Activated CD4-positive, CD25-positive, alpha-beta regulatory T cell treated with anti-CD3 and anti-CD28 coated beads, Interleukin-2, amount 50 U/mL, for 24 hours (primary cell): ENCODE results near the gene ACCSL.
A peak's percentile ranks its signal among the peaks of the same experiment; 100 is the strongest.

ENCODE experiments used
- ATAC-seq, 2 donors: fragments of 150-1000 bp; cut with Tn5 transposase; one replicate each; pipeline ENCODE4 v1.10.0; 2021; ENCODE audit warnings: mild to moderate bottlenecking in 1 of 2, moderate library complexity in 1 of 2

The ACCSL gene

GRCh38 chr11:44065161-44065661 lies 17.4 kb downstream of the ACCSL start:
- ATAC-seq, result no peak

DNA sequence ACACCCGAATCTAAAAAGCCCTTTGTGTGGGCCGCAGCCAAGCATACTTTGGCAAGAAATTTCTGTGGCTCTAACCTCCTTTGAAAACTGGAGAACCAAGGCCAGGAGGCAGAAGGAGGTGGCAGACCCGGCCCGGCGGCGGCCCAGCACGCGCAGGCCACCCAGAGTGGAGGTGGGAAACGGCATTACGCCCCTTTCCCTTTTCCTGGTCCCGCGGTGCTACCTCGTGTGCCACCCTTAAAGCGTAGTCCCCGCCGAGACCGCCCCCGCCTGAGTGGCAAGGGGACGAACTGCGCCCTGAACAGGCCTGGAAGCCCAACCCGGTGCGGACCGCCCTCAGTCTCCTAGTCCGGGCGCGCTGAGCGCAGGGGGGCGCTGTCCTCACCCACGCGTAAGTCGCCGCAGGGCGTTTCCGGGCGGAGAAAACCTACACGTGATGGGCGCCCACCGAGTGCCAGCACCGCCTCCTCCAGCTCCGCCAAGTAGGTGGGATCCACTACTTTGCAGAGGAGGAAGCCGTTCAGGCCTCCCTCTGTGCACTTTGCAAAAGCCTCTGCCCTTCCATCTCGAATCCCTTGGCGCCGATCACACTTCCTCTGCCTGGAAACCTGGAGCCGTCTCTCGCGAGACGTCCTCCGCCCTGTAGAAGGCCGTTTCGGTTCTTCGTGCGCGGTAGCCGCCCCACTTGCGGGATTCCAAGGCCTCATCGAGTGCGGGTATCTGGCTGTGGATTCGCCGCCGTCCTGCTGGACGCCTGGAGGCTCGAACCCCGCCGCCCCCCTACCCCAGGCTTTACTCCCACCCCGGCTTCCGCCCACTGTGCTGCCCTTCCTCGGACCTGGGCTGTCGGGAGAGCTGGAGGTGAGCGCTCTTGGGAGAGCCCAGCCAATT lies 18.3 kb downstream of the ACCSL start, which contains the start of gene ACCS:
TSS of gene ACCS (plus strand) at position 430 of the 891 bp plus-strand sequence. CDS start 1,358 bp downstream, outside the sequence.
- ATAC-seq, result peak; percentile 97

GRCh38 chr11:44066732-44067141 lies 19.0 kb downstream of the ACCSL start:
- no peak for ATAC-seq

GRCh38 chr11:44067266-44067665 lies 19.5 kb downstream of the ACCSL start:
- ATAC-seq, result no peak

GRCh38 chr11:44068180-44068579 lies 20.4 kb downstream of the ACCSL start:
- no peak for ATAC-seq

GRCh38 chr11:44071157-44071556 lies 23.4 kb downstream of the ACCSL start:
- ATAC-seq, result no peak

- no peak for ATAC-seq
These were observed 25.2 kb downstream of the ACCSL start for GRCh38 chr11:44072757-44073658.

GRCh38 chr11:44078794-44079193 lies 31.0 kb downstream of the ACCSL start:
- no peak for ATAC-seq

DNA sequence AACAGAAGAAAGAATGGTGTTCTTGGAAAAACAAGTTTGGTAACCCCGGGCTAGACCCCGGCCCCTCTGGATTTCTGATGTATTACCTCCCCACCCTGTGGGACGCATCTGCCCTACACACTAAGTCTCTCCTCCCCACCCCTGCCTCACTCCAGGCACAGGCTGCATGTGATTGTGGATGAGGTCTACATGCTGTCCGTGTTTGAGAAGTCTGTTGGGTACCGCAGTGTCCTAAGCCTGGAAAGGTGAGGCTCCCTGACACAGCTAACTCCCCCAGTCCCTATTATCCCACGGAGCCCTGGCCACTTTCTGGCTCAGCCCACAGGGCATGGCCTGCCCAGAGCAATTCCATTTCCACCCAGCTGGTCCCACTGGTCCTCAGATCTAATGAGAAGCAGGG lies 31.6 kb downstream of the ACCSL start:
- ATAC-seq, result no peak

GRCh38 chr11:44080951-44081350 lies 33.2 kb downstream of the ACCSL start:
- no peak for ATAC-seq

DNA sequence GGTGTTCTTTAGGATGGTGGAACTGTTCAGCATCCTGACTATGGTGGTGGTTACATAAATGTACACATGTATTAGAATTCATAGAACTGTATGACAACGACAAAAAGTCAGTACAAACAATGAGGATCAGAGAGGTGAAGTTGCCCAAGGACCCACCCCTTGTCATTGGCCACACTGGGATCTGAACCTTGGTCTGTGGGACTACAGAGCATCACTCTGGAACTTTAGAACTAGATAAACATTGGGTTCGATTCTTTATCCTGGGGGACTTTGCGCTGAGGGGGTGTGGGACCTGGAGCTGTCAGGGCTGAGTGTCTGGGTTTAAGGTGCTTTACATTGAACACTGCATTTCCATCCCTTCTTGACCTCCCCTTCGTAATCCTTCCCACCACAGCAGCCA lies 34.9 kb downstream of the ACCSL start:
- no peak for ATAC-seq

- no peak for ATAC-seq
These were observed 35.7 kb downstream of the ACCSL start for GRCh38 chr11:44083433-44083832.

GRCh38 chr11:44083906-44084305 lies 36.1 kb downstream of the ACCSL start:
- no peak for ATAC-seq

DNA sequence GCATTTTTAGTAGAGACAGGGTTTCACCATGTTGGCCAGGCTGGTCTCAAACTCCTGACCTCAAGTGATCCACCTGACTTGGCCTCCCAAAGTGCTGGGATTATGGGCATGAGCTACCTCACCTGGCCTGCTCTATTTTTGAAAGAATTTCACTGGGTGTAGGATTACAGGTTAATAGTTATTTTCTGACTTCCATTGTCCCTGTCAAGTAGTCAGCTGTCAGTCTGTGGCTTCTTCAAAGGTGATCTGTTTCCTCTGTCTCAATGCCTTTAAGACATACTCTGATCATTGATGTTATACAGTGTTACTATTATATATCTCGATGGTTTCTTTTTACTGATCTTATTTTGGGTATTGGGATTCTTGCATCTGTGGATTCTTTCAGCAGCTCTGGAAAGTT lies 37.5 kb downstream of the ACCSL start:
- no peak for ATAC-seq

DNA sequence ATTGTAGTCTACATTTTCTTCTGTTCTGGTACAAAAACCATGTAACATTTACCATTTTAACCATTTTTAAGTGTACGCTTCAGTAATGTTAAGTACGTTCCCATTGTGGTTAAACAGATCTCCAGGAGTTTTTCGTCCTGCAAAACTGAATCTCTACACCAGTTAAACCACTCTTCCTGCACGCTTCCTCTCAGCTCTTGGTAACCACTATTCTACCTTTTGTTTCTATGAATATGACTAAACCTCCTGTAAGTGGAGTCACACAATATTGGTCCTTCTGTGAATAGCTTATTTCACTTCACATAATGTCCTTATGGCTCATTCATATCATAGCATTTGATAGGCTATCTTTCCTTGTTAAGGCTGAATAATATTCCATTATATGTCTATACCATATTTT lies 40.6 kb downstream of the ACCSL start:
- ATAC-seq, result no peak

- no peak for ATAC-seq
These were observed 41.1 kb downstream of the ACCSL start for GRCh38 chr11:44088871-44089270.

DNA sequence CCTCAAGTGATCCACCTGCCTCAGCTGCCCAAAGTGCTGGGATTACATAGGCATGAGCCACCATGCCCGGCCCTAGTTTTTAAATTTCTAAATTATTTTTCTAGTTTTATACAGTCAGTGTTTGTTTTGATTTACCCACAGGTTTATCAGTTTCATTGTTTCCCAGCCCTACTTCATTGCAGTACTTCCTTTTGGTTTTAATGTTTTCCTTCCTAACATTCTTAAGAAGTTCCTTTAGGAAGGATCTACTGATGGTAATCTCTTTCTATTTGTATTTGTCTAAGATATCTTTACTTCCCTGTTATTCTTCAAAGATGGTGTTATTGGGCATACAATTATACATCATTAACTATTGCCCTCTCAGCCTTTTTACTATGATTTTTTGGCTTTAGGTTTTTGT lies 42.8 kb downstream of the ACCSL start:
- no peak for ATAC-seq

DNA sequence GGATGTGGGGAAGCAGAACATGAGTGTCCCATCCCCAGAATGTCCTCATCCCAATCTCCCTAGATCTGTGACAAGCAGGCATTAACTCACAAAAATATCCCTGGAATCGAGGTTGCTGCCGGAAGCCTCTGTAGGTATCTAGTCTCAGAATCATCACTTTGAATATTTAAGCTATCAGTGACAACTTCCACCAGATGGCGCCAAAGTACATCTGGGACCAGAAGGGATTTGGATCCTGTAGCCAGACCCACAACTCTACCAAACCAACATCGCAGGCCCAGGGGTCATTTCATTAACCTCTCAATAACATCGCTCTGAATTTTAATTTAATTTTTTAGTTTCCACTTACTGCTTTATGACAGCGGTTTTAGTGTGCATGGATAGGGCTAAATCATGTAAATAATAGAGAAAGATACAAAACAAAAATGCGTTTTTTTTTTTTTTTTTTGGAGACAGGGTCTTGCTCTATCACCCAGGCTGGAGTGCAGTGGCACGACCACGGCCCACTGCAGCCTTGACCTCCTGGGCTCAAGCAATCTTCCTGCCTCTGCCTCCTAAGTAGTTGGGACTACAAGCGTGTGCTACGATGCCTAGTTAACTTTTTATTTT lies 46.6 kb downstream of the ACCSL start:
- peak; percentile 29 to 49 for ATAC-seq

GRCh38 chr11:44095506-44096359 lies 48.0 kb downstream of the ACCSL start, which contains the start of gene EXT2:
Gene EXT2, plus strand, starts transcription at chr11:44095678. Its CDS starts 12,035 bp downstream, at chr11:44107713.
- peak; percentile 92 to 93 for ATAC-seq

DNA sequence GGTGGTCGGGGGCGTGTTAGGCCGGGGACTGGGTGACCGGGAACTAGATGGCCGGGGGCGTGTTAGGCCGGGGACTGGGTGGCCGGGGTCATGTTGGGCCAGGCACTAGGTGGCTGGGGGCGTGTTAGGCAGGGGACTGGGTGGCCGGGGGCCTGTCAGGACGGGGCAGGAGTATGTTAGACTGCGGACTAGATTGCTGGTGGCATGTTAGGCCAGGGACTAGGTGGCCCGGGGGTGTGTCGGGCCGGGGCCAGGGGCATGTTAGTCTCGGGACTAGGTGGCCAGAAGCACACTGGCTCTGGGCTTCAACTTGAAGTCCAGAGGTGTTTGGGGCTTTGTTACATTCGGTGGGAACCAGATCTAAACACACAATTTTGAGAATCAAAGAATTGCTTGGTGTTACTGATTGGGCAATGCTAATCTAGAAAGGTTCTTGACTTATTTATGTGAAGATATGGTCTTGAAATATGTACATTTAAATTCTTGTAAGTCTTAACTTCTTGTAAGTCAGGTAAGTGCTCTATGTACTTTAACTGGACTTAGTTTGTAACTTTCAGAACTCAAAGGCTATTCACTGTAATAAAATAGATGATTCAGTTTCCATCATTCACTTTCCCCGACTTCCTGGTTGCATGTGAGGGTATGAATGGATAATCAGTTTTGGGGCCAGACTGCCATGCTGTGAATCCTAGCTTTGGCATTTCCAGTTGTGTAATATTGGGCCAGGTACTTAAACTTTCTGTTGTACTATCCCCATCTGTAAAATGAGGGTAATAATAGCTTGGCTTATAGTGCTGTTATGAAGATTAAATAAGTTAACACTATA lies 48.8 kb downstream of the ACCSL start:
- ATAC-seq, result peak in 1 of 2 donors; percentile 5

DNA sequence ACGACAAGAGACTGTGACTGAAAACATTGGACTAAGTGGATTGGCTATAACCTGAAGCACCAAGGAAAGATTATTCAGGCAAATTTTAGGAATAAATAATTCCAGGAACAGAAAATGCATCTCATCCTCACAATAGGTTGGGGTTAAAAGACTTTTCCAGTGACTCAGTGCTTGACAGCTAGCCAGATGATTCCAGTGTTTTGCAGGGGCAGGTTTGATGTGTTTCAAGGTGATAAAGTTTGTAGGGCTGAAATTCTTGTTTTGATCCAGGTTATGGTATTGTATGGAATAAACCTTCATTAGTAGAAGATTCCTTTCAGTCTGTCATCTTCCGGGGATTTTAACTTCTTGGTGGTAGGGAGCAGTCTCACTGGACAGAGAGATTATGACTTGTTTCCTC lies 50.0 kb downstream of the ACCSL start:
- ATAC-seq, result no peak
